ENCODE data around the gene DLGAP1.

DNA sequence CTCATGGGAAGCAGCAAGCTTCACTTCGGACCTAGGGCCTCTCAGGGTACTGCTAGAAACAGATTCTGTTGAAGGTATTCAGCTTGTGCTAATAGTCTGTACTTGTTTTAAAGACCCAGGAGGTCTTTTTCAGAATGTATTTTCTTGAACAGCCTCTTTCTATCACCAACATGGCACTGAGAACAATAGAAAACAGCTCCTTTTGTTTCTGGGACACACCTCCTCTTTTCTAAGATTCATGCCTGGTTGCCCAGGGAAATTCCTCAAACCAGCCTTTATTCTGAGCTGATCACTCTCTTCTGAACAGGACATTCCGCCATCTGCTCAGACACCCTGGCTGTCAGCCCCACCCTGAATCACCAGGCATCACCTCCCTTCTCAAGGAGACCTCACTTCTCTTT, 615.5 kb downstream of the DLGAP1 start:
- TF ChIP-seq EZH2 (IDR thresholded peaks at IDR 0.05; ENCODE audit: insufficient read depth, poor library complexity, severe bottlenecking) (no peak), EZH2phosphoT487 (IDR thresholded peaks at IDR 0.05; ENCODE audit: insufficient read depth, low read depth) (no peak)
